Spinal cord (tissue), 10 donors: ENCODE results near the gene LAYN. TPM values are rescaled to one million over a fixed set of nuclear protein-coding genes. Genes with fewer than 3 reads are reported as not detected.
A peak's percentile ranks its signal among the peaks of the same experiment; 100 is the strongest.

Source experiments
- DNase-seq, 6 donors: peaks; one replicate each; pipeline versions ENCODE4 v3.0.0 to v3.0.0-alpha.2; 2013 to 2015; ENCODE audit warnings: low spot score in 6 of 6, low read depth in 4 of 6
- H3K27ac ChIP-seq: one replicate; pipeline ENCODE4 v1.5.1; 2013; ENCODE audit warnings: low read depth, low read length, control low read depth
- H3K27me3 ChIP-seq: one replicate; pipeline ENCODE4 v1.6.1; 2013; ENCODE audit warnings: low read length; ENCODE audit not compliant: control insufficient read depth, insufficient read depth
- H3K36me3 ChIP-seq: one replicate; pipeline ENCODE4 v1.6.1; 2013; ENCODE audit warnings: low read length; ENCODE audit not compliant: control insufficient read depth, insufficient read depth
- H3K4me1 ChIP-seq: one replicate; pipeline ENCODE4 v1.6.1; 2013; ENCODE audit warnings: low read length; ENCODE audit not compliant: control insufficient read depth, insufficient read depth
- H3K4me3 ChIP-seq: one replicate; pipeline ENCODE4 v1.5.1; 2013; ENCODE audit warnings: low read depth, low read length, control low read depth
- H3K9me3 ChIP-seq: one replicate; pipeline ENCODE4 v1.6.1; 2013; ENCODE audit warnings: low read length; ENCODE audit not compliant: control insufficient read depth, insufficient read depth
- WGBS: methylation state at CpG from one replicate; pipeline ENCODE4 v1.1.5; 2013; ENCODE audit warnings: missing lambda C conversion rate; ENCODE audit not compliant: insufficient coverage; 5-methylcytosine and 5-hydroxymethylcytosine counted together
- long read RNA-seq, 4 donors: transcript quantifications; one replicate each; lab custom pipeline, GENCODE V29; 2026
- polyA plus RNA-seq, 2 donors: library from polyadenylated mRNA; unstranded; fragments of 120-200 nt; gene quantifications; one replicate each; pipeline ENCODE4 v1.2.1, GENCODE V29; 2013; ENCODE audit not compliant: insufficient read length in 2 of 2
- total RNA-seq, 2 donors: library from RNA; depleted of rRNA in 1 of 2; stranded (reverse); fragments of 120-200 nt in 1 of 2; fragments of >200 nt in 1 of 2; gene quantifications; one replicate each; pipeline versions ENCODE4 v1.2.3 to v1.2.4, GENCODE V29; 2013 to 2014
- donor health status: healthy.

LAYN gene, protein sequence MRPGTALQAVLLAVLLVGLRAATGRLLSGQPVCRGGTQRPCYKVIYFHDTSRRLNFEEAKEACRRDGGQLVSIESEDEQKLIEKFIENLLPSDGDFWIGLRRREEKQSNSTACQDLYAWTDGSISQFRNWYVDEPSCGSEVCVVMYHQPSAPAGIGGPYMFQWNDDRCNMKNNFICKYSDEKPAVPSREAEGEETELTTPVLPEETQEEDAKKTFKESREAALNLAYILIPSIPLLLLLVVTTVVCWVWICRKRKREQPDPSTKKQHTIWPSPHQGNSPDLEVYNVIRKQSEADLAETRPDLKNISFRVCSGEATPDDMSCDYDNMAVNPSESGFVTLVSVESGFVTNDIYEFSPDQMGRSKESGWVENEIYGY
- total RNA-seq, result 10 to 100 TPM; 13.5 to 16.4 TPM
- 10 to 100 TPM; 11.0 to 11.8 TPM for polyA plus RNA-seq
- long read RNA-seq, donor 1, partial matches to known transcripts, result 0 of 3 reads
- long read RNA-seq, donor 1, other reads (novel, unspliced or antisense), result 0 of 3 reads
- long read RNA-seq, donor 2, result 0 reads
- long read RNA-seq, donor 3, partial matches to known transcripts, result 0 of 4 reads
- long read RNA-seq, donor 3, other reads (novel, unspliced or antisense), result 0 of 4 reads
- long read RNA-seq, donor 4, transcript LAYN-201 (7 exons, 2,066 nt), result major isoform, 5 of 5 reads
- long read RNA-seq, donor 4, partial matches to known transcripts, result 0 of 5 reads
- long read RNA-seq, donor 4, other reads (novel, unspliced or antisense), result 0 of 5 reads

DNA sequence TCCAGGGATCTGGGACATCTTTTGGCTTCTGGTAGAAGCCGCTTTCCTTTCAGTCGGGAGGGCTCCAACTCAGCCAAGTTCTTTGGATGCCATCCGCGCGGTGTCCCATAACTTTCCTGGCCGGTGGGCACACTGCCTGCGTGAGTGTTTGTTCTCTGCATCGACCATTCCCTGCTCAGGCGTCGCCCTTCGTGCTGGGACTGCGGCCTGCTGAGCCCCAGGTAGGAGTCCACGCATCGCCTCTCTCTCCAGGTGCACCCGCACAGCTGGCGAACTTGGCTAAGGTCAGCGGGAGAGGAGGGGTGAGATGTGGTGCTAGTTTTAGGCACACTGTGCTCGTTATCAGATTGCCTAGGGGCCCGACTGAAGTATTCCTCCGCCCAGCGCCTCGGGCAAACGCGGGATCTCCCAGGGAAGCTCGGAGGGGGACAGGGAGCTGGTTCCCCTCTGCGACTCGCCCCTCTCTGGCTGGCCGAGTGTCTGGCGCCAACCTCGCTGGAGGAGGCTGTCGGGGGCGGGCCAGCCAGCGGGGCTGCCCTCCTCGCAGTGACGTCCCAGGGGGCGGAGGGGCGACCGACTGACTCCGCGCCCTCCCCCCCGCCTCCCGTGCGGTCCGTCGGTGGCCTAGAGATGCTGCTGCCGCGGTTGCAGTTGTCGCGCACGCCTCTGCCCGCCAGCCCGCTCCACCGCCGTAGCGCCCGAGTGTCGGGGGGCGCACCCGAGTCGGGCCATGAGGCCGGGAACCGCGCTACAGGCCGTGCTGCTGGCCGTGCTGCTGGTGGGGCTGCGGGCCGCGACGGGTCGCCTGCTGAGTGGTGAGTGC lies at the start of gene LAYN:
TSS of gene LAYN (plus strand) at position 607 of the 823 bp plus-strand sequence. CDS start at position 731, 124 bp downstream.
- Histone ChIP-seq H3K27ac (no peak within 1 kb of the TSS), H3K4me1 (peaks cover 22% of the 10 kb centered on the region), H3K4me3 (peak within 1 kb of the TSS; percentile 59), H3K27me3 (peaks cover 30% of the 10 kb centered on the region), H3K9me3 (no peaks in the 10 kb centered on the region), H3K36me3 (no peaks in the 10 kb centered on the region)
- DNase-seq, result peak in 2 of 6 donors; percentile 51 to 66
- 3% methylated on average over 70 of the region's 70 CpGs for WGBS

DNA sequence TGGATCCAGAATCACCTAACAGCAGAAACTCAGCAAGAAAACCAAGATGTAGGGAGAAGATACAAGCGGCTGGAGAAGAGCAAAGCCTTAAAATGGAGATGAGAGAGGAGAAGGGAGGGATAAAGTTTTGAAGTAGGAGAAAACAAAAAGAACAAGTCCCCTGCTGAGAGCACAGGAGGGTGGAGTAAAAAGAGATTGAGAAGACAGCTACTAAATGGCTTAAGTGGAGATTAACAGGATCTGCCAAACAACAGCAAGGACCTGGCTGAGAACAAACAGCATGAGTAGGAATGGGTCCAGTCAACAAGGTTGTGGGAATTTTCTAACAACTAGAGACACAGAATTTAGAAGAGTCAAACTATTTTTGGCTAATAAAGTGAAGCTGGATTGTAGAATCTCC lies 46.5 kb upstream of the LAYN start:
- Histone ChIP-seq H3K9me3 (no peaks in the 10 kb centered on the region), H3K27me3 (no peaks in the 10 kb centered on the region), H3K4me1 (no peaks in the 10 kb centered on the region), H3K27ac (no peak overlapping the region), H3K36me3 (no peaks in the 10 kb centered on the region), H3K4me3 (no peak overlapping the region)
- DNase-seq, result no peak
- WGBS, result 40% methylated on average over 1 of the region's 1 CpG

DNA sequence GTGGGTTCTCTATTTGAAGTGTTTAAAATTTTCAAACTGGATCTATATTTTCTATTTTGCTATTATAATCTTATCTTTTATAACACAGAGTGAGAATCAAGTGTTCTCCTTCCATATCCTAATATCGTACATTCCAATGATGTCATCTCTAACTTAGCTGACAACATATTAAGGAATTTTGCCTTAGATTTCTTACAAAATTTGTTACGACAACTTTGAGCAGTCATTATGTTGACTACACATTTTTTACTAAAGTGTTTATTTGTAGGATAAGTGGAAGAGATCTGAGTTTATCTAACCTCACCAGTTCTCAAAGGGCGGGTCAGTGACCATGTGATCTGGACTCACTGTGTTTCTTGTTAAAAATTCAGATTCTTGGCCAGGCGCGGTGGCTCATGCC lies 41.0 kb upstream of the LAYN start:
- H3K4me3 ChIP-seq, result no peak overlapping the region
- no peak for DNase-seq
- H3K36me3 ChIP-seq, result no peaks in the 10 kb centered on the region
- no peaks in the 10 kb centered on the region for H3K9me3 ChIP-seq
- WGBS, result 94% methylated on average over 2 of the region's 5 CpGs
- H3K27me3 ChIP-seq, result no peaks in the 10 kb centered on the region
- H3K4me1 ChIP-seq, result no peaks in the 10 kb centered on the region
- H3K27ac ChIP-seq, result no peak overlapping the region

DNA sequence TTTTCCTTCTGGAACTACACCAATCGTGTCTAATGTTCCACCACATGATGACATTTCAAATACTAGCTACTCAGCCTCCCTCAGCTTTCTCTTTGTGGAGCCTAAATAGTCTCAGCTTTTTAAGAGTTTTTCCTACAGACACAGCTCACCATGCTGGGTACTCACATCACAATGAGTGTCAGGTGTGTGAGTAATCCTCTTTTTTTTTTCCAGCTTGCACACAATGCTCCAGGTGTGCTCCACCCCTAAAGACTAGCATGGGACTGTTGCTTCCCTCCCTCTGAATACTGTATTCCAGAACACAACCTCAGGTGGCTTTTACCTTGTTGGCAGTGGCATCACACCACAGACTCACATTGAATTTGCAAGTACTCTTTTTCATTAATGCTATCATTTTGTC lies 40.0 kb upstream of the LAYN start:
- Histone ChIP-seq H3K9me3 (no peaks in the 10 kb centered on the region), H3K36me3 (no peaks in the 10 kb centered on the region), H3K4me3 (no peak overlapping the region), H3K27ac (no peak overlapping the region), H3K4me1 (no peaks in the 10 kb centered on the region), H3K27me3 (no peaks in the 10 kb centered on the region)
- no peak for DNase-seq
- 86% methylated on average over 1 of the region's 1 CpG for WGBS

DNA sequence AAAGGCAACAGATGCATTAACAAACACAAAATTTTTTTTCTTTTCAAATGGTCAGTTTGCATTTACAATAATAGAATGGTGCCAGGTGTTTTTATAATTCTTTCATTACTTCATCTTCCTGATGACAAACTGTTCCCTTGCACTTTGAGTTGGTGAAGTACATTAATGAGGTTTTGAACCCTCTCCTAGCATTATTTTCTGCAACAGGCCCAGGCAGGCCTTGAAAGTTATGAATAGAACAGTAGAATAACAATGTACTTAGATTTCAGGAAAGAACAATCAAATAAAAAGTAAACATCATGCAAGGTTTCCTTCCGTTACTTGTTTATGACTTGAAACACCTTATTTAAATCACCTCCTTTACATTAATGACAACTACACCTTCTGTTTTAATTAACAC lies 37.9 kb upstream of the LAYN start:
- Histone ChIP-seq H3K9me3 (no peaks in the 10 kb centered on the region), H3K27ac (no peak overlapping the region), H3K36me3 (no peaks in the 10 kb centered on the region), H3K27me3 (no peaks in the 10 kb centered on the region), H3K4me1 (no peaks in the 10 kb centered on the region), H3K4me3 (no peak overlapping the region)
- DNase-seq, result no peak
- WGBS, result no CpG with 5 or more reads among the region's 1 CpG

DNA sequence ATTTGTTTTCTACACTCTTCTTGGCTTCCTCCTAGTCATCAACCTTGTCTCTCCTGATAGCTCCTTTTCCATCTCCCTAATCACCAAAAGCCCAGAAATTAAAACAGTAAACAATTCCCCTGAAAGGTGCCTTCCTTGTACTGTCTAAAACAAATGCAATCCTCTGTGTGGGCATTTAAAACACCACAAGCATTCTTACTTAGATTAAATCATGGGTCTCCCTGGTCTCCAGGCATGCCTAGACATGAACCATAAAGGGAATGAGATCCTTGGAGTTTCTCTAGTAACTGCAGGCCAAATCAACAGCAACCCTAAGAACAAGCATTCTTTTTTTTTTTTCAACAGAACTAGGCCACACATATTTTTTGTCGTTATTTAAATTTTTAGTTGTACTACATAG lies 30.2 kb upstream of the LAYN start:
- Histone ChIP-seq H3K4me3 (no peak overlapping the region), H3K9me3 (no peaks in the 10 kb centered on the region), H3K4me1 (peaks cover 20% of the 10 kb centered on the region), H3K36me3 (no peaks in the 10 kb centered on the region), H3K27ac (no peak overlapping the region), H3K27me3 (peaks cover 33% of the 10 kb centered on the region)
- DNase-seq, result no peak
- no CpG with 5 or more reads among the region's 1 CpG for WGBS

DNA sequence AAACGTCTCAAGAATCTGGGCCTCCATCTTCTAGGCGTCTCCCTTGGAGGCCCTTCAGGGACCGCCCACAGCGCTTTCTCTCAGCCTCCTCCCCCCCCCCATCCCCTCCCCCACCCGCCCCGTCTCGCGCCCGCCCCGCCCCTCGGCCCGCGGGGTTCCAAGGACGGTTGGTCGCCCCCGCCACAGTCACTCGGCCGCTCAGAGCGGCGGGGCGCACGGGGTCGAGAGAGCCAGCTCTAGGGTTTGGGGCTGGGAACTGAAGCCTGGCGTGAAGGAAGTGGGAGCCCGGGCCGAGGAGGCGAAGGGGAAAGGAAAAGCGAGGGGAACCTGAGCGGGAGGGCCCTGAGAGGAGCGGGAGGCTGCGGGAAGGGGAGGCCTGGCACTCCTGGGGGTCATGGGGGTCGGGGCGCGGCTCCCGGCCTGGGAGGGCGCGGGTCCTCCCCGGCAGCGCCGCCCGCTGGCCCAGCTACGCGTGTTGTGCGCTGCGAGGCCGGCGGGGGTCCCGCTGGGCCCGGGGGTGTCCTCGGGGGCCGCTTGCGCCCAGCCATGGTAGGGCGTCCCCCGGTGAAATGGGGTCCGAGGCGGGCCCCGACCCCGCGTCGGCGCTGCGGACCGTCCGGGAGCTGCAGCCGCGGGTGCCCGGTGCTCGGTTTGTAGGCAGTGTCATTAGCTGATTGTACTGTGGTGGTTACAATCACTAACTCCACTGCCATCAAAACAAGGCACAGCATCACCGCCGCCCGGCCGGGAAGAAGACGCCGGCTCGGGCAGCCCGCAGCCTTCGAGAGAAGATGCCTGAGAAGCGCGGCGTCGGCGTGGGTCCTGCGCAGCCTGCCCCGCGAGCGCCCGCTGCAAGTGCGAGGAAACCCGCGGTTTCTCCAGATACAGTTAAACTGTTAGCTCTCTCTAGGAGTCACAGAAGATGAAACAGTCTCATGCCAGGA lies 28.0 kb upstream of the LAYN start, which contains the start of gene BTG4:
TSS of gene BTG4 (minus strand) at position 91 of the 944 bp plus-strand sequence. CDS start 13,610 bp downstream, outside the sequence.
- H3K36me3 ChIP-seq, result no peaks in the 10 kb centered on the region
- H3K9me3 ChIP-seq, result no peaks in the 10 kb centered on the region
- under 1% methylated on average over 66 of the region's 90 CpGs for WGBS
- H3K27me3 ChIP-seq, result peaks cover 37% of the 10 kb centered on the region
- no peak within 1 kb of the TSS for H3K27ac ChIP-seq
- peak in 4 of 6 donors; percentile 6 to 74 (median 34) for DNase-seq
- H3K4me3 ChIP-seq, result peak within 1 kb of the TSS; percentile 24
- peaks cover 20% of the 10 kb centered on the region for H3K4me1 ChIP-seq

DNA sequence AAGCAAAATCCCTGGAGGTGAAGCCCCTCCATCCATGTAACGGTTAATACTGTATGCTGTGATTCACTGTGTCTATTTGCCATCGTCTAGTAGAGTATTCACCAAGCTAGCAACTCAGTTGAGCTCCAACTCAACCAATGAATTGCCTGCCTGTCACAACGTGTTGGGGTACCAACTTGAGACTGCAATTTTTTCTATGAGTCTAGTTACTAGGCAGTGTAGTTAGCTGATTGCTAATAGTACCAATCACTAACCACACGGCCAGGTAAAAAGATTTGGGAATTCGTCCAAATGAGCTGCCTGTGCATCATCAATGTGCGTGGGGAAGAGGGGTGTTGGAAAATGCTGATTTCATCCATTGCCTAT lies 27.3 kb upstream of the LAYN start:
- Histone ChIP-seq H3K27ac (no peak overlapping the region), H3K9me3 (no peaks in the 10 kb centered on the region), H3K27me3 (peaks cover 37% of the 10 kb centered on the region), H3K4me1 (peaks cover 20% of the 10 kb centered on the region), H3K4me3 (peak overlapping the region; percentile 6), H3K36me3 (no peaks in the 10 kb centered on the region)
- peak in 1 of 6 donors; percentile 26 for DNase-seq
- no CpG with 5 or more reads among the region's 6 CpGs for WGBS
